Activated CD4-positive, CD25-positive, alpha-beta regulatory T cell treated with anti-CD3 and anti-CD28 coated beads, Interleukin-2, amount 50 U/mL, for 72 hours (primary cell): ENCODE measurements around the gene GABBR2.
A peak's percentile ranks its signal among the peaks of the same experiment; 100 is the strongest.

ENCODE experiments used
- DNase-seq: peaks from one replicate; pipeline ENCODE4 v3.0.0; 2021

The GABBR2 gene

DNA sequence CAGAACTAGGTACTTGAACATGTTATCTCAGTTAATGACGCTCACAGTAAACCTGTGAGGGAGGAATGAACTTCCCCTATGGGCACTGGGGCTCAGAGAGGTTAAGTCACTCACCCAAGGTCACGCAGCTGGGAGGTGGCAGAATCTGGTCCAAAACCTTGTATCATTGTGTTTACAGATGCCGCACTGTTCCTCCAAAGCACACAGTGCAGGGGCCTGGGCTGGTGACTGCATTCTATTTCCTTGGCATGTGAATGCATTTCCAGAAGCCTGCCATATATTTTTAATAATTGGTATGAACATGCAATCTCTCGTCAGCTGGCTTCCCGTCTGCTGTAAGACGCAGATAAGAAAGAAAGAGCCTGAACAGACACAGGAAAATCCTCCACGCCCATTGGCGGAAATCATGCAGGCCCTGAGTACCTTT lies 376.3 kb downstream of the GABBR2 start:
- DNase-seq, result no peak

DNA sequence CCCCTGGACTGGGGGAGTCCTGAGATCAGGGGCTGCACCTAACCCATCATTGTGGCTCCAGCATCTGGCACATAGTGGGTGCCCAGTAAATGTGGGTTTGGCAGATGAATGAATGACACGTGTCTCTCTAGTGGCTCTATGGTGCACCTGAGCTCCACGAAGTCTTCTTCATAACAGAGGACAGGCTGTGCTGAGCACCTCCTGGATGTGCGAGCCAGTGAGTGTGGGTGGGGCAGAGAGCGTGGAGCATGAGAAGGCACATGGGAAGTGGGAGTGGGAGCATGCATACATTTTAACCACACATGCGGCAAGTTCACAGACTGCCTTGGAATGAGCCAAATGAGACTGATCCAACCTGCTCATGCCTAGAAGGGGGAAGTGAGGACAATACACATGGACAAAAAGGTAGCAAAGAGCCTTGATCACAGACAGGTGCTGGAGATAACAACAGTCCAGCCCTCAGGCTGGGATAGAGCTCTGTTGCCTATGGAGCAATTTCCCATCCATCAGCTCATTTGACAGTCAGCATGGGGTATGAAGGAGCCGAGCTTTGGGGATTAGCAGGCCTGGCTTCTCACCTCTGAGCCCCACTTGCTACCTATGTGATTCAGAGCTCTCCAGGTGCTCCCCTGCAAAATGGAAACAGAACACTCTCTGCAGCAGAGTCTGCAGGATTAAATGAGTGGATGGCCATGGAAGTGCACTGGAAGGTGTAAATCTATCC lies 377.0 kb downstream of the GABBR2 start:
- DNase-seq, result no peak

DNA sequence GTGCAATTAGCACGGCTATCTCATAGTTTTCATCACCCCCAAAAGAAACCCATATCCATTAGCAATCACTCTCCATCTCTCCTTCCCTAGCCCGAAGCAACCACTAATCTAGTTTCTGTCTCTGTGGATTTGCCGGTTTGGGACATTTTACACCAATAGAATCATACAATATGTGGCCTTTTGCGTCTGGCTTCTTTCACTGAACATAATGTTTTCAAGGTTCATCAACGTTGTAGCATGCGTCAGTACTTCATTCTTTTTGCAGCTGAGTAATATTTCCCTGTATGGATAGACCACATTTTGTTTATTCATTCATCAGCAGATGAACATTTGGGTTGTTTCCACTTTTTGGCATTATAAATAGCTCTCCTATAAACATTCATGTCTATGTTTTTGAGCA lies 377.9 kb downstream of the GABBR2 start:
- no peak for DNase-seq

DNA sequence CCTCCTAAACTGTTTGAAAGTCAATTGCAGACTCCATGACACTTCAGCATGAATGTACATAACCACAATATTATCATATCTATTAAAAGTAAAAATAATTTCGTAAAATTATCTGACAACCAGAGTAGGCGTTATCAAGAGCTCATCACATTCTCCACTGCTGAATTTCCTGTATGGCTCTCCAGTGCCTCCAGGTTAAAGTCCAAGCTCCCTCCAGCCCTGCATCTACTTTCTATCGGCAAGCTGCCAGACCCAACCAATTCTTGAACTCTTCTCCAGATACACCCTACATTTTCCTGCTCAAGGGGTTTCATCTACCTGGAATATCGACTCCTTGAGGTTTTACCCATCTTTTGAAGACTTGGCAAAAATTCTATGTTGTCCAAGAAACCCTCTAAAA lies 378.8 kb downstream of the GABBR2 start:
- DNase-seq, result no peak

DNA sequence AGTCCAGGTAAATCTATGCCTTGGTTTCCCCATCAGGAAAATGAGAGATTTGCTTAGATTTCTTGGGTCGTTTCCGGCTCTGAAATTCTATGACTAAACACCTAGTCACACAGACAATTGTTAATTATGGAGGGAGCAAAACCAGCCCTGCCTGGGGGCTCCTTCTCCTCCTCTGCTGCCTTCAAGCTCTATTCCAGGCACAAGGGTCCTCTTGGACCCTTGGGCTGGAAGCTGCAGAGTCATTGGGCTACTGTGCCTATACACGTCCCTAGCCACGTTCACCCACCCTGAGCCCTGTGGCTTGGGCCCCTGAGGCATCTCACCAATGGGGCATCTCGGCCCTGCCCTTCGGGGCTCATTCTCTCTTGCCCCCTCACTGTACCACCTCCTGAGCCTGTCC lies 379.5 kb downstream of the GABBR2 start:
- no peak for DNase-seq

GRCh38 chr9:98328770-98329169 lies 380.0 kb downstream of the GABBR2 start:
- DNase-seq, result no peak

- no peak for DNase-seq
Observed at GRCh38 chr9:98328141-98328540, 380.6 kb downstream of the GABBR2 start.

- no peak for DNase-seq
Observed at GRCh38 chr9:98327249-98327561, 381.5 kb downstream of the GABBR2 start.

DNA sequence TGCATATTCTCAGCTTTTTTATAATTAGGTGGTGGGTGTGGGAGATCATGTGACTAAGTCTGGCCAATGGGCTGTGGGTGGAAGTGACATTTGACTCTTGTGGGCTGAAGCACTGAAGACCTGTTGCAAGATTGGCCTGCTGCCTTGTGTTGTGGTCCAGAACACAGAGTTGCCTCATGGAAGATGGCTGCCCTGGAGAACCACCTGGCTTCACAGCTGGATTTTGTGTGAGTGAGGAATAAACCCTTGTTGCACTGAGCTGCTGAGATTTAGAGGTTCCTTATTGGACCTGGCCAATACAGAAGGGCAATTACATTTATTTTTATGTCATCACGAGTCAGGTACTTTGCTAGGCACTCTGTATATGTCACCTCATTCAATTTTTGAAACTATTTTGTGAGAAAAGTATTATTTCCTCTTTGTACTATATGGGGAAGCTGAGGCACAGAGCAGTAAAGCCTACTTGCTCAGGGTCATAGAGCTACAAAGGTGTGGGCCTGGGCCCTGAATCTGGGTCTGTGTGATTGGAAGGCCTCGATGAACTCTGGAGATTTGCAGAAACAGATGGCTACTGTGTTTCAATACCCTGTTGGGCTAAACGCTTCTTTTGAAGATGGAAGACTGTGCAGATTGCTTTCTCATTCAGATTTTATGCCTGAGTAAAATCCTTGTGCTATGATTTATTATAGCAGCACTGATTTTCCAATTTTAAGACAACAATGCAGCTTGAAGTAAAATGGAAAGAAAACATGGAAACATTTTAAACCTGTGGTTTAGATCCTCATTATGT lies 382.1 kb downstream of the GABBR2 start:
- DNase-seq, result no peak

- no peak for DNase-seq
Observed at GRCh38 chr9:98324801-98325200, 383.9 kb downstream of the GABBR2 start.

- no peak for DNase-seq
Observed at GRCh38 chr9:98323831-98324135, 385.0 kb downstream of the GABBR2 start.

DNA sequence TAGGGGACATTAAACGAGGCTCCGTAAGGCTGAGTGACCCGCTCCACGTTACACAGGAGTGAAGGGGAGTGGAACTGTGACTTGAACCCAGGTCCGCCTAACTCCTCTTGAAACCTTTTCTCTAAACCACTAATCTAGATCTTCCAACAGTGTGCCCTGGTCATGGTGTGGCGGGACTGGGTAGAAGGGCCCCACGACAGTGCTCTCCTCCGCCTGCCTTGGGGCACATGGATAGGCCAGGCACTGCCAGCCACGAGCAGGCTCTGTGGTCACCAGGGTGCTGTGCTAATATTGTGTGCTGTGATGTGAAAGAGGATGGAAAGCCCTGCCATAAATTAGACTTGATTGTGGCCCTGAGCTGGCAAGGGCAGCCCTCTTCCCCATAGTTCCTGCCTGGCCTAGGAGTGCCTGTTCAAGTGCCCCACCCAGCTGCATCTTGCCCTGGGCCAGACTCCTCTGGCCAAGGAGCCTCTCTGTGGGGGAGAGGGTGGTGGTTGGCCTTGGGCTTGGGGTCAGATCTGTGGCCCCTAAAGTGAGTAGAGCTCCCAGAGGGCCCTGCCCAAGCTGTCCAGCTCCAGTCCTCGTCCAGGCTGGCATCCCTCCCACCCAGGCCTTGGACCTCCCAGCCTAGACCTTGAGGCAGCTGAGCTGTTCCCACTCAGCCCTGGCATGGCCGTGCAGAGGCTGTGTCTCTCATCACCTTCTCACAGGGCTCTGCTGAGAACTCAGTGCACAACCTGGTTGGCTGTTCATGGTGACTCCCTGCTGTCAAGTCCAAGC lies 385.5 kb downstream of the GABBR2 start:
- no peak for DNase-seq

DNA sequence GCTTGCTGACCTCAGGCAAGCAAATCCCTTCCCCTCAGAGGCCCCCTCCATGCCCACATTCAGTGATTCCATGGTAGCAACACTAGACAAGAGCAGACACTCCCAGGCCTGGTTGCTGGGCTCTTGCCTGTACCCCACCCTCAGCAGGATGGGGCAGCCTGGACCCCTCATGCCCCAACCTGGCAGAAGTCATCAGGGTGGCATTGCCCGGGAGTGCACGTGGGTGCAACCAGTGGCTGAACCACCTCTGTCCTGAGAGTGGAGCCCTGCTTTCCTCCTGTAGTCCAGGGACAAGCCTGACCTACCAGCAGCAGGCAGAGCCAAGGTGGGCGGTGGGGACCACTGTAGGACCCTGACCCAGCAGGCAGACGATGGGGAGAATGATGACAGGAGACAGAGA lies 387.5 kb downstream of the GABBR2 start:
- no peak for DNase-seq

DNA sequence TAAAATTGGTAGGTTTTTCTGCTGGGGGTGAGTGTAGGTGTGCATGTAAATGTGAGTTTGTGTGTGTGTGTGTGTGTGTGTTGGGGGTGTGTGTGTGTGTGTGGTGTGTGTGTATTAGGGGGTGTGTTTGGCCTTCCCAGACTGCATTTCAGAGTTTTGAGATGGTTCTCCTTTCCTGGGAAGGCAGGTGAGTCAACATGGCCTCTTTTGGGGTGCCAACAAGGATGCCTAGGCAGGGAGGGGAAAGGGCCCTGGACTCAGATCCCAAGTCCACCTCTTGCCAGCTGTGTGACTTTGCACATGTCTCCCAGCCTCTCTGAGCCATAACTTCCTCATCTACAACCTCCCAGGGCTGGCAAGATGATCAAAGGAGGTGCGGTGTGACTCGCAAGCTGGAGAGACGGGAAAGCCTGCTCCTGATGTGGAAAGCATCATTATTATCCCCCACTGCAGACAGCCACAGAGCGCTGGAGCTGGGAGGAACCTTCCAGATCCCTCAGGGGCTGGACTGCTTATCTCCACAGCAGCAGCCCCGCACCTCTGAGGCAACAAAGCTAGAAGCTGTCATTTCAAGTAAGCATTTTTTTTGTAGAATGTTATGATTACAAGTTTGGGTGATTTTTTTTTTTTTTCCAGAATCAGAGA lies 389.8 kb downstream of the GABBR2 start:
- DNase-seq, result no peak

GRCh38 chr9:98318041-98318790 lies 390.5 kb downstream of the GABBR2 start:
- no peak for DNase-seq

GRCh38 chr9:98317134-98317857 lies 391.4 kb downstream of the GABBR2 start:
- no peak for DNase-seq

GRCh38 chr9:98316445-98317133 lies 392.1 kb downstream of the GABBR2 start:
- DNase-seq, result no peak

- DNase-seq, result peak; percentile 78
Observed at GRCh38 chr9:98315551-98316060, 393.1 kb downstream of the GABBR2 start.

GRCh38 chr9:98315067-98315453 lies 393.7 kb downstream of the GABBR2 start:
- DNase-seq, result no peak

DNA sequence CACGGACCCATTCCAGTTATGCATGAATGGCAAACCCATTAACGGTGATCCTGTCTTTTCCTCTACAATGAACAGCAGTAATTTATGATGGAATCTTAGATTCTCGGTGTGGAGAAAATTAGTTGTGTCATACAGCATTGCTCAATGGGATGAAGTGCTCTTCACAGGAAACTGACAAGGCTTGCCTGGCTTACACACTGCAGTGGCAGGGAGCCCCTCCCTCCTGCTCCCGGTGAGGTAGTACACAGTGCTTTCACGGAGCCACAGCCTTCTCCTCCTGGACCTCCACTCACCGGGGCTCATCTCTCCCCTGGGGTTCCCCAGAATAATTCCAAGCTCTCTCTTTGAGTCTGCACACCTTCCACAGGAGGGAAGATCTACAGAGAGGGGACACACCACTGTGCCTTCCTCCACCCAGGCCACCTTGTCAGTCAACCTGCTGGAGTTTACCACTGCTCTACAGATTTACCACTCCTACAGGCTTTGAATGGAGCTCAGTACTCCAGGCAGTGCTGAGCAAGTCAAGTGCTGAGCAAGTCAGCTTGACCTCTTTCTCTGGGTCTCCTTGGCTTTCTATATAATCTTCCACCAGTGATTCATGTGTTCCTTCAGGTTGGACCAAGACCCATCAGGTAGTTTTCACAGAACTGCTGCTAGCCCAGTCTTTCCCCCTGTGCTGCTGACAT lies 394.2 kb downstream of the GABBR2 start:
- no peak for DNase-seq

- no peak for DNase-seq
Observed at GRCh38 chr9:98312365-98312764, 396.4 kb downstream of the GABBR2 start.
